Adrenal gland (tissue), 12 donors: ENCODE data around the gene MARS1. TPM values are rescaled to one million over a fixed set of nuclear protein-coding genes. Genes with fewer than 3 reads are reported as not detected.
"Not testable (repeated sequence)": the region's sequence is repeated elsewhere in the genome, so short reads cannot be mapped to it uniquely, and the experiment has no call there.

ENCODE experiments used
- DNase-seq, 7 donors: peaks; one replicate each; pipeline ENCODE4 v3.0.0-alpha.2; 2019 to 2020
- H3K27ac ChIP-seq, 5 donors: fragments of 200-600 bp; sonication (generic) in 4 of 5; 1 replicate in 3 of 5; 2 replicates in 2 of 5; pipeline versions ENCODE4 v1.5.1 to v1.8.0; 2016 to 2020; ENCODE audit warnings: mild to moderate bottlenecking in 1 of 5
- H3K27me3 ChIP-seq: fragments of 200-600 bp; 2 replicates; pipeline ENCODE4 v1.8.0; 2021
- H3K36me3 ChIP-seq, 2 donors: fragments of 200-600 bp; replicated peaks in 1 of 2; 1 replicate in 1 of 2; 2 replicates in 1 of 2; pipeline versions ENCODE4 v1.5.1 to v1.8.0; 2018 to 2022
- H3K4me1 ChIP-seq, 2 donors: fragments of 200-600 bp; replicated peaks in 1 of 2; 1 replicate in 1 of 2; 2 replicates in 1 of 2; pipeline versions ENCODE4 v1.5.1 to v1.8.0; 2018 to 2021
- H3K4me3 ChIP-seq, 4 donors: fragments of 200-600 bp; sonication (generic) in 3 of 4; one replicate each; pipeline ENCODE4 v1.5.1; 2016 to 2018
- H3K9me3 ChIP-seq, 3 donors: fragments of 200-600 bp; sonication (generic) in 1 of 3; replicated peaks in 1 of 3; 1 replicate in 2 of 3; 2 replicates in 1 of 3; pipeline versions ENCODE4 v1.5.1 to v1.8.0; 2016 to 2021
- POLR2A ChIP-seq, 2 donors: fragments of 450-650 bp; IDR thresholded peaks; one replicate each; pipeline ENCODE4 v1.6.1; 2017; ENCODE audit warnings: antibody characterized with exemption in 2 of 2, mild to moderate bottlenecking in 2 of 2, moderate library complexity in 1 of 2
- whole genome bisulfite sequencing, 4 donors: extraction: QIAGEN DNeasy Blood & Tissue Kit in 2 of 4; methylation state at CpG; one replicate each; pipeline versions ENCODE4 v1.1.5 to v1.1.7; 2013 to 2017; 5-methylcytosine and 5-hydroxymethylcytosine counted together
- intact Hi-C, 2 donors: fragments of 100-400 bp; cut with DNase I; formaldehyde crosslinking; loops; one replicate each; pipeline versions ENCODE4 v1.14.1 to v1.15.0; 2022 to 2023
- polyA plus RNA-seq, 3 donors: library from polyadenylated mRNA; stranded (reverse); fragments of 200-250 nt in 2 of 3; fragments of 350-450 nt in 1 of 3; fragmentation: Illumina TruSeq in 1 of 3; extraction: RNeasy Lipid Tissue Mini Kit (QIAGEN cat#74804) in 1 of 3; gene quantifications; one replicate each; pipeline ENCODE4 v1.2.3, GENCODE V29; 2013 to 2014
- total RNA-seq, 9 donors: library from RNA; depleted of rRNA in 4 of 9; stranded (reverse); fragments of >200 nt in 4 of 9; fragments of 120-200 nt in 1 of 9; fragmentation: NEBNext Ultra II Directional in 1 of 9; extraction: Animal tissue kit (Norgen Biotek cat#: 25700) in 1 of 9; gene quantifications; one replicate each; pipeline versions ENCODE4 v1.1.0 to v1.2.4, GENCODE V29; 2013 to 2023
- TF ChIP-seq, protein P1 (sequence below), 6 experiments: fragments of 450-650 bp in 4 of 6; fragments of 200-600 bp in 2 of 6; sonication (generic) in 1 of 6; IDR thresholded peaks; 1 replicate in 5 of 6; 2 replicates in 1 of 6; pipeline versions ENCODE4 v1.5.1 to v1.8.0; 2016 to 2021; ENCODE audit warnings: antibody characterized with exemption in 6 of 6, mild to moderate bottlenecking in 2 of 6, moderate library complexity in 1 of 6
- donor health status: healthy with polysubstance abuse.
- donor health status: Bipolar disorder and iron deficiency.
- donor health status: DM: yes; HTN: yes; CAD: no.
- donor health status: DM: no; HTN: no; CAD: no.
- donor health status: DM: no; HTN: no; CAD: no.
- donor health status: DM: yes; HTN: yes; CAD: no.

The MARS1 gene
- total and polyA plus RNA-seq, 12 donors = 38.3 to 210 (median 135) TPM

DNA sequence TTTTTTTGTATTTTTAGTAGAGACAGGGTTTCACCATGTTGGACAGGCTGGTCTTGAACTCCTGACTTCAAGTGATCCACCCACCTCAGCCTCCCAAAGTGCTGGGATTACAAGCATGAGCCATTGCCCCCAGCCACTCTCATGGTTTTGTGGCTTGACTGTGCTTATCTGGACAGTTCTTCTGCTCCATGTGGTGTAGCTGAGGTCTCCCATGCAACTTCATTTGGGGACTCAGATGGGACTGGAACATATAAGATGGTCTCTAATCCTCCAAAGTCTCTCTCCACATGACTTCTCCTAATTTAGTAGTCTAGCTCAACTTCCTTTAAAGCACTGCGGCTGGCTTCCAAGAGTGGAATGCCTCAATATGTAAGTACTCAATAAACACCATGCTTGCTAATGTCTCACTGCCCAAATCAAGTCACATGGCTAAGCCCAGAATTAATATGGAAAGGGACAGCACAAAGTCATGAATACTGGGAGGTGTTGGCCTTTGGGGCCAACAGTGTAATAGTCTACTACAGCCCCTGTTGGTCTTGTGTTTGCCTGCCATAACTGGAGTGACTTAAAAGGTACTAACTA lies 45.9 kb upstream of the MARS1 start:
- DNase-seq = no peak
- TF ChIP-seq, protein P1, sequence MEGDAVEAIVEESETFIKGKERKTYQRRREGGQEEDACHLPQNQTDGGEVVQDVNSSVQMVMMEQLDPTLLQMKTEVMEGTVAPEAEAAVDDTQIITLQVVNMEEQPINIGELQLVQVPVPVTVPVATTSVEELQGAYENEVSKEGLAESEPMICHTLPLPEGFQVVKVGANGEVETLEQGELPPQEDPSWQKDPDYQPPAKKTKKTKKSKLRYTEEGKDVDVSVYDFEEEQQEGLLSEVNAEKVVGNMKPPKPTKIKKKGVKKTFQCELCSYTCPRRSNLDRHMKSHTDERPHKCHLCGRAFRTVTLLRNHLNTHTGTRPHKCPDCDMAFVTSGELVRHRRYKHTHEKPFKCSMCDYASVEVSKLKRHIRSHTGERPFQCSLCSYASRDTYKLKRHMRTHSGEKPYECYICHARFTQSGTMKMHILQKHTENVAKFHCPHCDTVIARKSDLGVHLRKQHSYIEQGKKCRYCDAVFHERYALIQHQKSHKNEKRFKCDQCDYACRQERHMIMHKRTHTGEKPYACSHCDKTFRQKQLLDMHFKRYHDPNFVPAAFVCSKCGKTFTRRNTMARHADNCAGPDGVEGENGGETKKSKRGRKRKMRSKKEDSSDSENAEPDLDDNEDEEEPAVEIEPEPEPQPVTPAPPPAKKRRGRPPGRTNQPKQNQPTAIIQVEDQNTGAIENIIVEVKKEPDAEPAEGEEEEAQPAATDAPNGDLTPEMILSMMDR (IDR thresholded peaks at IDR 0.05) = no peak
- no peak for TF ChIP-seq POLR2A (IDR thresholded peaks at IDR 0.05)
- 38 to 100% (median 73%) methylated on average over 1 of the region's 1 CpG for WGBS, 4 donors
- Histone ChIP-seq H3K4me3 (no peak overlapping the region), H3K4me1 (no peaks in the 10 kb centered on the region), H3K27ac (no peak overlapping the region), H3K9me3 (no peaks in the 10 kb centered on the region), H3K36me3 (no peaks in the 10 kb centered on the region), H3K27me3 (no peaks in the 10 kb centered on the region)
- intact Hi-C loops = no loop called here

DNA sequence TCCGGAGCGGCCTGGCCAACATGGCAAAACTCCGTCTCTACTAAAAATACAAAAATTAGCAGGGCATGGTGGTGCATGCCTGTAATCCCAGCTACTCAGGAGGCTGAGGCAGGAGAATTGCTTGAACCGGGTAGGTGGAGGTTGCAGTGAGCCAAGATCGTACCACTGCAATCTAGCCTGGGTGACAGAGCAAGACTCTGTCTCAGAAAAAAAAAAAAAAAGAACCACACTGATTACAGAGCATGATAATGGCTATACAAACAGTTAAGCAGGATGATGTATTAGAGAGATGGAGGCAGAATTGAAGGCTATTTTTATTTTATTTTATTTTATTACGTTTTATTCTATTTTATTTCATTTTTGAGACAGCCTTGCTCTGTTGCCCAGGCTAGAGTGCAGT lies 43.5 kb upstream of the MARS1 start:
- H3K36me3 ChIP-seq, H3K27me3 ChIP-seq, H3K9me3 ChIP-seq, H3K27ac ChIP-seq, H3K4me3 ChIP-seq, DNase-seq, H3K4me1 ChIP-seq, intact Hi-C loops: not testable (repeated sequence)
- 77 to 84% (median 80%) methylated on average over 6 of the region's 6 CpGs for WGBS, 4 donors

DNA sequence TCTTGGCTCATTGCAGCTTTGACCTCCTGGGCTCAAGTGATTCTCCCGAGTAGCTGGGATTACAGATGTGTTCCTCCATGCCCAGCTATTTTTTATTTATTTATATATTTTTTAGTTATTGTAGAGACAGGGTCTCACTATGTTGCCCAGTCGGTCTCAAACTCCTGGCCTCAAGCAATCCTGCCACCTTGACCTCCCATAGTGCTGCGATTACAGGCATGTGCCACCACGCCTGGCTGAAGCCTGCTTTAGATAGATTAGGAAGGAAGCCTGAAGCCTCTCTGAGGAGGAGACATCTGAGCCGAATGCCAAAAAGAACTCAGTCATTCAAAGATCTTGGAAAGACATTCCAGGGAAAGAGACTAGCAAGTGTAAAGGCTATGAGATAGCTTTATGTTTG lies 43.1 kb upstream of the MARS1 start:
- no peak for TF ChIP-seq POLR2A (IDR thresholded peaks at IDR 0.05)
- TF ChIP-seq, protein P1 (IDR thresholded peaks at IDR 0.05) = no peak
- no peaks in the 10 kb centered on the region for H3K36me3 ChIP-seq
- no peak overlapping the region for H3K4me3 ChIP-seq
- no peak overlapping the region for H3K27ac ChIP-seq
- 74 to 88% (median 81%) methylated on average over 5 of the region's 5 CpGs for WGBS, 4 donors
- H3K9me3 ChIP-seq = no peaks in the 10 kb centered on the region
- no peaks in the 10 kb centered on the region for H3K27me3 ChIP-seq
- intact Hi-C loops = no loop called here
- no peak for DNase-seq
- no peaks in the 10 kb centered on the region for H3K4me1 ChIP-seq

DNA sequence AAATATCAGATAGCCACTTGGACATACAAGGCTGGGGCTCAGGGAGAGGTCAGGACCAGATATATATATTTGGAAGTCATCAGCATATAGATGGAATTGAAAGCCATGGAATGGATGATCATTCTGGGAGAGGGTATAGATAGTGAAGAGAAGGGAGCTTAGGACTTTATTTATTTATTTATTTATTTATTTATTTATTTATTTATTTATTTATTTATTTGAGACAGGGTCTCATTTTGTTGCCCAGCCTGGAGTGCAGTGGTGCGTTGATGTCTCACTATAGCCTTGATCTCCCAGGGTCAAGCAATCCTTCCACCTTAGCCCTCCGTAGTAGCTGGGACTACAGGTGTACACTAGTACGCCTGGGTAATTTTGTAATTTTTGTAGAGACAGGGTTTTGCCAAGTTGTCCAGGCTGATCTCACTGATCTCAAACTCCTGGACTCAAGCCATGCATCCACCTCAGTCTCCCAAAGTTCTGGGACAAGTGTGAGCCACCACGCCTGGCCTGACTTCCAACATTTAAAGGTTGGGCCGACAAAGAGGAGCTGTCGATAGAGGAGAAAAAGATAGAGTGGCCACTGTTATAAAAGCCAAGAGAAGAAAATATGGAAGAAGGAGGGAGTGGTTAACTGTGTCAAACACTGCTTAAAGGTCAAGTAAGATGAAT lies 41.4 kb upstream of the MARS1 start:
- H3K4me3 ChIP-seq = no peak overlapping the region
- no peaks in the 10 kb centered on the region for H3K27me3 ChIP-seq
- no peak overlapping the region for H3K27ac ChIP-seq
- no peak for DNase-seq
- H3K9me3 ChIP-seq = no peaks in the 10 kb centered on the region
- WGBS, 4 donors = 84 to 97% (median 93%) methylated on average over 6 of the region's 6 CpGs
- H3K36me3 ChIP-seq = no peaks in the 10 kb centered on the region
- no peaks in the 10 kb centered on the region for H3K4me1 ChIP-seq
- TF ChIP-seq POLR2A (IDR thresholded peaks at IDR 0.05) = no peak
- TF ChIP-seq, protein P1 (IDR thresholded peaks at IDR 0.05) = no peak
- intact Hi-C loops = no loop called here

DNA sequence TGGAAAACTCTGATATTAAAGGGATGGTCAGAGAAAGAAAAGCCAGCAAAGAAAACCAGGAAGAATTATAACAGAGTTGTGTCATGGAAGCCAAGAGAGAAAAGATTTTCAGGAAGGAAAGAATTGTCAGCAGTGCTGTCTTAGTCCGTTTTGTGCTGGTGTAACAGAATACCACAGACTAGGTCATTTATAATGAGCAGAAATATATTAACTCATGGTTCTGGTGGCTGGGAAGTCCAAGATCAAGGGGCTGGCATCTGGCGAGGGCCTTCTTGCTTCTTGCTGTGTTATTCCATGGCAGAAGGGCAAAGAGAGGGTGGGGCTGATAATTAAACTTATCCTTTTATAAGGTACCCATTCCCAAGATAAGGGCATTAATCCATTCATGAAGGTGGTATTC lies 39.2 kb upstream of the MARS1 start:
- Histone ChIP-seq H3K27ac (no peak overlapping the region), H3K36me3 (no peaks in the 10 kb centered on the region), H3K9me3 (no peaks in the 10 kb centered on the region), H3K4me1 (no peaks in the 10 kb centered on the region), H3K27me3 (no peaks in the 10 kb centered on the region), H3K4me3 (no peak overlapping the region)
- intact Hi-C loops = no loop called here
- 78 to 87% (median 82%) methylated on average over 2 of the region's 2 CpGs for WGBS, 4 donors
- no peak for DNase-seq
- TF ChIP-seq, protein P1 (IDR thresholded peaks at IDR 0.05) = no peak
- no peak for TF ChIP-seq POLR2A (IDR thresholded peaks at IDR 0.05)
